Measurements from ENCODE around the gene PCDH8.
"Not testable (repeated sequence)": the region's sequence is repeated elsewhere in the genome, so short reads cannot be mapped to it uniquely, and the experiment has no call there.

Gene PCDH8

GRCh38 chr13:52830946-52831345, 17.5 kb downstream of the PCDH8 start:
- TF ChIP-seq EZH2phosphoT487 (IDR thresholded peaks at IDR 0.05; ENCODE audit: borderline replicate concordance) (no peak), CTCF (conservative IDR thresholded peaks at IDR 0.05; ENCODE audit: low read length) (no peak)
- Histone ChIP-seq H3K4me2 (ENCODE audit: low read depth, low read length, poor library complexity, severe bottlenecking) (no peak overlapping the region), H3F3A (ENCODE audit: low read depth) (no peaks in the 10 kb centered on the region), H3K9me3 (ENCODE audit: insufficient read depth, low read depth, low read length) (no peaks in the 10 kb centered on the region), H3K79me2 (ENCODE audit: insufficient read depth, low read length) (no peaks in the 10 kb centered on the region), H3K27me3 (ENCODE audit: insufficient read depth, low read length, poor library complexity, severe bottlenecking) (no peaks in the 10 kb centered on the region), H3K36me3 (ENCODE audit: insufficient read depth, low read length) (no peaks in the 10 kb centered on the region), H2AFZ (ENCODE audit: low read length) (no peak overlapping the region), H4K20me1 (ENCODE audit: insufficient read depth, low read length, poor library complexity, severe bottlenecking) (no peaks in the 10 kb centered on the region), H3K4me1 (ENCODE audit: insufficient read depth, low read length, poor library complexity, severe bottlenecking) (no peaks in the 10 kb centered on the region), H3K9me2 (replicated peaks; ENCODE audit: low read depth, low read length) (no peaks in the 10 kb centered on the region), H3K9ac (ENCODE audit: low read depth, low read length, poor library complexity, severe bottlenecking) (no peak overlapping the region), H3K4me3 (ENCODE audit: low read length, poor library complexity, severe bottlenecking) (no peak overlapping the region)

- H3F3A ChIP-seq (ENCODE audit: low read depth): no peaks in the 10 kb centered on the region
- no peak overlapping the region for H2AFZ ChIP-seq (ENCODE audit: low read length)
- H3K4me2 ChIP-seq (ENCODE audit: low read depth, low read length, poor library complexity, severe bottlenecking): no peak overlapping the region
- H3K9ac ChIP-seq (ENCODE audit: low read depth, low read length, poor library complexity, severe bottlenecking): no peak overlapping the region
- no peaks in the 10 kb centered on the region for H3K79me2 ChIP-seq (ENCODE audit: insufficient read depth, low read length)
- TF ChIP-seq EZH2phosphoT487 (IDR thresholded peaks at IDR 0.05; ENCODE audit: borderline replicate concordance) (no peak), CTCF (conservative IDR thresholded peaks at IDR 0.05; ENCODE audit: low read length) (no peak)
- no peaks in the 10 kb centered on the region for H3K9me3 ChIP-seq (ENCODE audit: insufficient read depth, low read depth, low read length)
- H3K4me3 ChIP-seq (ENCODE audit: low read length, poor library complexity, severe bottlenecking): no peak overlapping the region
- no peaks in the 10 kb centered on the region for H3K9me2 ChIP-seq (replicated peaks; ENCODE audit: low read depth, low read length)
- H3K4me1 ChIP-seq (ENCODE audit: insufficient read depth, low read length, poor library complexity, severe bottlenecking): no peaks in the 10 kb centered on the region
- H3K27me3 ChIP-seq (ENCODE audit: insufficient read depth, low read length, poor library complexity, severe bottlenecking): no peaks in the 10 kb centered on the region
- no peaks in the 10 kb centered on the region for H3K36me3 ChIP-seq (ENCODE audit: insufficient read depth, low read length)
- H4K20me1 ChIP-seq (ENCODE audit: insufficient read depth, low read length, poor library complexity, severe bottlenecking): no peaks in the 10 kb centered on the region
These were observed 20.6 kb downstream of the PCDH8 start for GRCh38 chr13:52827839-52828238.

GRCh38 chr13:52817886-52818285, 30.6 kb downstream of the PCDH8 start:
- H3F3A ChIP-seq (ENCODE audit: low read depth); H3K79me2 ChIP-seq (ENCODE audit: insufficient read depth, low read length); H3K36me3 ChIP-seq (ENCODE audit: insufficient read depth, low read length); H2AFZ ChIP-seq (ENCODE audit: low read length); H3K9me2 ChIP-seq (replicated peaks; ENCODE audit: low read depth, low read length); H3K4me1 ChIP-seq (ENCODE audit: insufficient read depth, low read length, poor library complexity, severe bottlenecking); H3K9me3 ChIP-seq (ENCODE audit: insufficient read depth, low read depth, low read length); H4K20me1 ChIP-seq (ENCODE audit: insufficient read depth, low read length, poor library complexity, severe bottlenecking); H3K9ac ChIP-seq (ENCODE audit: low read depth, low read length, poor library complexity, severe bottlenecking); H3K27me3 ChIP-seq (ENCODE audit: insufficient read depth, low read length, poor library complexity, severe bottlenecking); H3K4me3 ChIP-seq (ENCODE audit: low read length, poor library complexity, severe bottlenecking); H3K4me2 ChIP-seq (ENCODE audit: low read depth, low read length, poor library complexity, severe bottlenecking): not testable (repeated sequence)

GRCh38 chr13:52815330-52815729, 33.1 kb downstream of the PCDH8 start:
- TF ChIP-seq CTCF (conservative IDR thresholded peaks at IDR 0.05; ENCODE audit: low read length): no peak
- no peak for TF ChIP-seq EZH2phosphoT487 (IDR thresholded peaks at IDR 0.05; ENCODE audit: borderline replicate concordance)
- no peak overlapping the region for H3K4me2 ChIP-seq (ENCODE audit: low read depth, low read length, poor library complexity, severe bottlenecking)
- no peaks in the 10 kb centered on the region for H4K20me1 ChIP-seq (ENCODE audit: insufficient read depth, low read length, poor library complexity, severe bottlenecking)
- H3F3A ChIP-seq (ENCODE audit: low read depth): no peaks in the 10 kb centered on the region
- no peak overlapping the region for H2AFZ ChIP-seq (ENCODE audit: low read length)
- no peaks in the 10 kb centered on the region for H3K9me3 ChIP-seq (ENCODE audit: insufficient read depth, low read depth, low read length)
- H3K36me3 ChIP-seq (ENCODE audit: insufficient read depth, low read length): no peaks in the 10 kb centered on the region
- H3K4me3 ChIP-seq (ENCODE audit: low read length, poor library complexity, severe bottlenecking): no peak overlapping the region
- H3K4me1 ChIP-seq (ENCODE audit: insufficient read depth, low read length, poor library complexity, severe bottlenecking): no peaks in the 10 kb centered on the region
- H3K9me2 ChIP-seq (replicated peaks; ENCODE audit: low read depth, low read length): no peaks in the 10 kb centered on the region
- H3K79me2 ChIP-seq (ENCODE audit: insufficient read depth, low read length): no peaks in the 10 kb centered on the region
- no peaks in the 10 kb centered on the region for H3K27me3 ChIP-seq (ENCODE audit: insufficient read depth, low read length, poor library complexity, severe bottlenecking)
- H3K9ac ChIP-seq (ENCODE audit: low read depth, low read length, poor library complexity, severe bottlenecking): no peak overlapping the region

Data from Loucy (cell line).